GM12878 (cell line): ENCODE results near the gene CROT. TPM values are rescaled to one million over a fixed set of nuclear protein-coding genes. Genes with fewer than 3 reads are reported as not detected.

ENCODE experiments used
- ATAC-seq: fragments of 200-7000 bp; cut with Tn5 transposase; 3 replicates; pipeline ENCODE4 v1.9.1; 2020; ENCODE audit warnings: mild to moderate bottlenecking, moderate library complexity
- BruUV-seq: library from RNA; stranded (reverse); fragments of 400-500 nt; replicated peaks from 2 replicates; lab custom pipeline; 2021; lab: Mats Ljungman, UMichigan
- CTCF ChIA-PET: fragments of 300-600 bp; sonication (Branson Sonifier 250); formaldehyde crosslinking; extraction: SDS; loops from one replicate; lab custom pipeline; 2021; ENCODE audit warnings: inconsistent platforms; lab: Yijun Ruan, JAX
- POLR2A ChIA-PET: fragments of 350-600 bp; formaldehyde crosslinking; extraction: SDS; loops from one replicate; lab custom pipeline; 2021; ENCODE audit warnings: inconsistent platforms; lab: Charles Lee
- RAD21 ChIA-PET: fragments of 300-600 bp; sonication (Branson Sonifier 250); formaldehyde crosslinking; loops from one replicate; lab custom pipeline; 2023; ENCODE audit warnings: antibody characterized with exemption; ENCODE audit not compliant: unreplicated experiment; lab: Charles Lee
- SMC1A ChIA-PET: fragments of 300-600 bp; sonication (Branson Sonifier 250); formaldehyde crosslinking; loops from one replicate; lab custom pipeline; 2023; ENCODE audit not compliant: unreplicated experiment, uncharacterized antibody; lab: Charles Lee
- DNase-seq: peaks from one replicate; pipeline ENCODE4 v3.0.0-alpha.2; 2011; ENCODE audit warnings: low read depth, low spot score
- FAIRE-seq: peaks from 3 replicates; lab custom pipeline; 2011; peaks lifted over from hg19 to GRCh38; lab: Jason Lieb, UNC
- H2AFZ ChIP-seq: 2 replicates; pipeline ENCODE4 v1.6.0; 2011; ENCODE audit warnings: low read depth, low read length, control low read depth; ENCODE audit not compliant: control insufficient read depth
- H3K27ac ChIP-seq: 2 replicates; pipeline ENCODE4 v1.5.1; 2011; ENCODE audit warnings: control low read depth; ENCODE audit not compliant: control insufficient read depth, insufficient read depth
- H3K27me3 ChIP-seq, 2 experiments: replicated peaks in 1 of 2; 2 replicates each; pipeline versions ENCODE4 v1.6.0 to v1.6.1; 2011; ENCODE audit warnings: low read length in 1 of 2; ENCODE audit not compliant: control insufficient read depth in 2 of 2, insufficient read depth in 2 of 2
- H3K36me3 ChIP-seq, 2 experiments: 2 replicates each; pipeline ENCODE4 v1.5.1; 2011; ENCODE audit warnings: low read length in 1 of 2; ENCODE audit not compliant: control insufficient read depth in 2 of 2, insufficient read depth in 2 of 2
- H3K4me1 ChIP-seq: 2 replicates; pipeline ENCODE4 v1.6.1; 2011; ENCODE audit warnings: mild to moderate bottlenecking, low read length, moderate library complexity, mixed read lengths; ENCODE audit not compliant: control insufficient read depth, insufficient read depth
- H3K4me2 ChIP-seq: 2 replicates; pipeline ENCODE4 v1.6.0; 2011; ENCODE audit warnings: control low read depth; ENCODE audit not compliant: control insufficient read depth, insufficient read depth
- H3K4me3 ChIP-seq: fragments of 200-600 bp; sonication (generic); 2 replicates; pipeline ENCODE4 v1.5.1; 2016
- H3K79me2 ChIP-seq: 2 replicates; pipeline ENCODE4 v1.6.0; 2011; ENCODE audit warnings: low read length; ENCODE audit not compliant: control insufficient read depth, insufficient read depth
- H3K9ac ChIP-seq: 2 replicates; pipeline ENCODE4 v1.8.0; 2011; ENCODE audit warnings: low read length, control low read depth, mixed read lengths; ENCODE audit not compliant: control insufficient read depth, insufficient read depth
- H3K9me3 ChIP-seq: replicated peaks from 3 replicates; pipeline ENCODE4 v1.5.1; 2011; ENCODE audit warnings: mild to moderate bottlenecking, low read length; ENCODE audit not compliant: control insufficient read depth, insufficient read depth
- H4K20me1 ChIP-seq: 2 replicates; pipeline ENCODE4 v1.6.0; 2011; ENCODE audit not compliant: control insufficient read depth, insufficient read depth
- KLF5 ChIP-seq: fragments of 450-650 bp; IDR thresholded peaks from 2 replicates; pipeline ENCODE4 v1.6.1; 2014; ENCODE audit warnings: mild to moderate bottlenecking; ENCODE audit not compliant: partially characterized antibody
- MEF2B ChIP-seq: fragments of 450-650 bp; IDR thresholded peaks from 2 replicates; pipeline ENCODE4 v1.6.1; 2018; ENCODE audit warnings: mild to moderate bottlenecking, moderate library complexity; ENCODE audit not compliant: partially characterized antibody, poor library complexity, severe bottlenecking
- NFIC ChIP-seq: IDR thresholded peaks from 2 replicates; pipeline ENCODE4 v1.6.1; 2012; ENCODE audit warnings: low read depth, mild to moderate bottlenecking, inconsistent platforms, low read length, moderate library complexity
- RB1 ChIP-seq: fragments of 450-650 bp; formaldehyde crosslinking; IDR thresholded peaks from 2 replicates; pipeline ENCODE4 v1.6.1; 2017; ENCODE audit warnings: mild to moderate bottlenecking, borderline replicate concordance
- REST ChIP-seq: IDR thresholded peaks from 2 replicates; pipeline ENCODE4 v1.6.1; 2012; ENCODE audit warnings: mild to moderate bottlenecking, low read depth, low read length
- SKIL ChIP-seq: fragments of 450-650 bp; IDR thresholded peaks from 2 replicates; pipeline ENCODE4 v1.6.1; 2017; ENCODE audit warnings: mild to moderate bottlenecking, low read depth, inconsistent platforms; ENCODE audit not compliant: poor library complexity, severe bottlenecking
- YBX1 ChIP-seq: fragments of 450-650 bp; IDR thresholded peaks from 2 replicates; pipeline ENCODE4 v1.6.1; 2016; ENCODE audit warnings: antibody characterized with exemption
- ZNF687 ChIP-seq: fragments of 450-650 bp; IDR thresholded peaks from 2 replicates; pipeline ENCODE4 v1.6.1; 2017; ENCODE audit warnings: mild to moderate bottlenecking, moderate library complexity
- WGBS: methylation state at CpG from one replicate; pipeline ENCODE4 v1.1.6; 2016; ENCODE audit warnings: low lambda C conversion rate; ENCODE audit not compliant: insufficient replicate concordance, insufficient coverage; ENCODE audit errors: missing lambda C conversion rate; 5-methylcytosine and 5-hydroxymethylcytosine counted together
- in situ Hi-C: fragments of 300-500 bp; cut with MboI; formaldehyde crosslinking; loops from 9 replicates; pipeline ENCODE4 v1.14.3; 2018; ENCODE audit warnings: mixed read lengths
- intact Hi-C: fragments of 100-400 bp; cut with micrococcal nuclease; formaldehyde crosslinking; loops from one replicate; pipeline ENCODE4 v1.14.2; 2022; ENCODE audit not compliant: unreplicated experiment
- polyA plus RNA-seq, 11 experiments: library from polyadenylated mRNA; depleted of rRNA in 4 of 11; unstranded in 6 of 11; stranded (reverse) in 5 of 11; fragments of >200 nt; fragmentation: Nextera tagmentation in 4 of 11; fragmentation: Illumina TruSeq in 1 of 11; extraction: Ambion mirVana in 4 of 11; extraction: Trizol in 1 of 11; gene quantifications; 1 replicate in 1 of 11; 2 replicates in 10 of 11; pipeline versions ENCODE4 v1.2.1 to v1.2.3, GENCODE V29; 2011 to 2016; ENCODE audit warnings: inconsistent platforms in 2 of 11, missing spikeins in 2 of 11, low read depth in 1 of 11
- total RNA-seq, 4 experiments: library from RNA; depleted of rRNA in 3 of 4; stranded (reverse); fragments of >200 nt in 3 of 4; fragmentation: Illumina TruSeq in 1 of 4; extraction: Trizol in 1 of 4; gene quantifications; 2 replicates each; pipeline versions ENCODE4 v1.2.1 to v1.2.3, GENCODE V29; 2013 to 2021

The CROT gene
- total and polyA plus RNA-seq, 10 of the 15 experiments (the other 5 are each of a cell fraction or from before 2014, with no cell fraction given), result 5.5 to 15.9 (median 12.1) TPM

- SMC1A ChIA-PET, result interaction anchor here (1.5 to 2.2 kb wide), 3 partner anchors 9 to 53 kb away, joined by 5 to 7 read pairs (median 6); no protein-coding TSS in a partner anchor
- RAD21 ChIA-PET, result no interaction called here
- H4K20me1 ChIP-seq, result no peaks in the 10 kb centered on the region
- H3K27ac ChIP-seq, result no peak overlapping the region
- ATAC-seq (no peak), DNase-seq (no peak)
- H3K27me3 ChIP-seq, result no peaks in the 10 kb centered on the region
- H2AFZ ChIP-seq, result no peak overlapping the region
- H3K79me2 ChIP-seq, result no peaks in the 10 kb centered on the region
- no peak overlapping the region for H3K9ac ChIP-seq
- CTCF ChIA-PET, result interaction anchor here (0.8 to 2.4 kb wide), 5 partner anchors 8 to 85 kb away, joined by 3 to 9 read pairs (median 4); no protein-coding TSS in a partner anchor
- POLR2A ChIA-PET, result interaction anchor here (1.2 kb wide), 1 partner anchor 8 kb away, joined by 3 read pairs; no protein-coding TSS in a partner anchor
- H3K4me1 ChIP-seq, result no peaks in the 10 kb centered on the region
- in situ Hi-C loops, result no loop called here
- intact Hi-C loops, result no loop called here
- TF ChIP-seq ZNF687 (no peak), SKIL (no peak), MEF2B (no peak), NFIC (no peak), YBX1 (no peak), REST (no peak), KLF5 (no peak), RB1 (no peak)
- TF ChIP-seq, all 136 proteins: peak for 0
- H3K36me3 ChIP-seq, result no peaks in the 10 kb centered on the region; a peak in 1 of 4 replicates
- FAIRE-seq, result no peak
- BruUV-seq, result no TSS peak
- 74% methylated on average over 2 of the region's 2 CpGs for WGBS
- H3K4me3 ChIP-seq, result no peak overlapping the region
- H3K9me3 ChIP-seq, result peaks cover 30% of the 10 kb centered on the region
- no peak overlapping the region for H3K4me2 ChIP-seq
These were observed 19.7 kb upstream of the CROT start for GRCh38 chr7:87325576-87326370.
